Glomerular endothelial cell (primary cell): ENCODE results near the gene CLPSL1. TPM values are rescaled to one million over a fixed set of nuclear protein-coding genes. Genes with fewer than 3 reads are reported as not detected.
A peak's percentile ranks its signal among the peaks of the same experiment; 100 is the strongest.
"Not testable (repeated sequence)": the region's sequence is repeated elsewhere in the genome, so short reads cannot be mapped to it uniquely, and the experiment has no call there.

ENCODE experiments used
- DNase-seq: peaks from one replicate; pipeline ENCODE4 v3.0.0-alpha.2; 2011; ENCODE audit warnings: low read depth, low spot score; ENCODE audit errors: extremely low read depth
- total RNA-seq: library from RNA; depleted of rRNA; stranded (reverse); fragments of >200 nt; gene quantifications from 2 replicates; pipeline ENCODE4 v1.2.3, GENCODE V29; 2015

Gene CLPSL1, protein sequence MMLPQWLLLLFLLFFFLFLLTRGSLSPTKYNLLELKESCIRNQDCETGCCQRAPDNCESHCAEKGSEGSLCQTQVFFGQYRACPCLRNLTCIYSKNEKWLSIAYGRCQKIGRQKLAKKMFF
- not detected in 2 replicates for total RNA-seq

- no peak for DNase-seq
Measured at GRCh38 chr6:35780719-35781118, at the start of gene CLPSL1. CLPSL1 (plus strand) TSS chr6:35781019; CDS start chr6:35781111, 92 bp downstream.

GRCh38 chr6:35731414-35731735 lies 49.4 kb upstream of the CLPSL1 start:
- no peak for DNase-seq

GRCh38 chr6:35731736-35732532 lies 48.9 kb upstream of the CLPSL1 start:
- DNase-seq: peak; percentile 83

- no peak for DNase-seq
Measured at GRCh38 chr6:35733633-35734032, 47.2 kb upstream of the CLPSL1 start.

DNA sequence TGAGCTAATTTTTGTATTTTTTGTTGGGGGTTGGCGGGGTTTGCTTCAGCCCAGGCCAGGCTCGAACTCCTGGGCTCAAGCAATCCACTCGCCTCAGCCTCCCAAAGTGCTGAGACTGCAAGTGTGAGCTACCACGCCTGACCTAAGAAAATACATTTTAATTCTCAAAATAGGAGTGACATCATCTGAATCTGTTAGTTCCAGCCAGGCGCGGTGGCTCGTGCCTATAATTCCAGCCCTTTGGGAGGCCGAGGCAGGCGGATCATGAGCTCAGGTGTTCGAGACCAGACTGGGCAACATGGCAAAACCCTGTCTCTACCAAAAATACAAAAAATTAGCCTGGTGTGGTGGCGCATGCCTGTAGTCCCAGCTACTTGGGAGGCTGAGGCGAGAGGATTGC lies 46.5 kb upstream of the CLPSL1 start:
- not testable (repeated sequence) for DNase-seq

DNA sequence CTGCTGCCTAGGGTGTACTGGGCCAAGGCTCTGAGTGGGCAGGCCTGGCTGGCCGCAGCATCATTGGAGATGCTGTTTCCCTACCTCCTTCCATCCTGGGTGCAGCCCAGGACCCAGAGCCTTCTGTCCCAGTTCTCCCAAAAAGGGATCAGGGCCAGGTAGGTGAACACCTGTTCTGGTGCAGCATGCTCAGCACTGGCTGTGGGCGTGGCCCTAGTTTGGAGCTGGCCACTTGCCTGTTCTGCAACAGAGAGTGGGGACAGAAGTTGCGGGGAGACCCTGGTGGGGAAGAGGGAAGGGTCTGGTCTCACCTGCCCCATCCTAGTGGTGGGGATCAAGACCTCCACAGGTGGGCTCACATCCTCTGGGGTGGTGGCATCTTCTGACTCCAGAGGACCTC lies 45.4 kb upstream of the CLPSL1 start:
- DNase-seq: no peak

DNA sequence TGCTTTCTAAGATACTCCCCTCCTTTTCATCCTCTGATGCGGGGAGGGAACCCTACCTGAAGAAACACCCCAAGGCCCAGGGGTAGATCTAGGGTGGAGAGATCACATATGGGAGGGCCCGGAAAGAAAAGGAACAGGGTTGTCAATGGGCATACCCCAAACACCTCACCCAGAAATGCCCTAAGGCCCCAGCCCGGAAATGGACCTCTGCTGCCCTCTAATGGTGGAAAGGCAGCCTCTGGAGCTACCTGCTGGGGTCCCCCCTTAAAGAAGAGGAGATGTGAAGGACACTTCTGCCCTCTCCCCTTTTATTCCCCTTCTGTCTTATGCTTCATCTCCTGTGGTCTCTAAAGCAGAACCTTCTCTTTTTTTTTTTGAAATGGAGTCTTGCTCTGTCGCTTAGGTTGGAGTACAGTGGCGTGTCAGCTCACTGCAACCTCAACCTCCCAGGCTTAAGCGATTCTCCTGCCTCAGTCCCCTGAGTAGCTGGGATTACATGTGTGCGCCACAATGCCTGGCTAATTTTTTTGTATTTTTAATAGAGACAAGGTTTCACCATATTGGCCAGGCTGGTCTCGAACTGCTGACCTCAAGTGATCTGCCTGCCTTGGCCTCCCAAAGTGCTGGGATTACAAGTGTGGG lies 44.4 kb upstream of the CLPSL1 start:
- DNase-seq: no peak

- DNase-seq: no peak
Measured at GRCh38 chr6:35736982-35737412, 43.8 kb upstream of the CLPSL1 start, which contains the start of gene ARMC12. ARMC12 (plus strand) TSS chr6:35737032; CDS start chr6:35737109, 77 bp downstream.

- DNase-seq: no peak
Measured at GRCh38 chr6:35737413-35738211, 43.2 kb upstream of the CLPSL1 start.

DNA sequence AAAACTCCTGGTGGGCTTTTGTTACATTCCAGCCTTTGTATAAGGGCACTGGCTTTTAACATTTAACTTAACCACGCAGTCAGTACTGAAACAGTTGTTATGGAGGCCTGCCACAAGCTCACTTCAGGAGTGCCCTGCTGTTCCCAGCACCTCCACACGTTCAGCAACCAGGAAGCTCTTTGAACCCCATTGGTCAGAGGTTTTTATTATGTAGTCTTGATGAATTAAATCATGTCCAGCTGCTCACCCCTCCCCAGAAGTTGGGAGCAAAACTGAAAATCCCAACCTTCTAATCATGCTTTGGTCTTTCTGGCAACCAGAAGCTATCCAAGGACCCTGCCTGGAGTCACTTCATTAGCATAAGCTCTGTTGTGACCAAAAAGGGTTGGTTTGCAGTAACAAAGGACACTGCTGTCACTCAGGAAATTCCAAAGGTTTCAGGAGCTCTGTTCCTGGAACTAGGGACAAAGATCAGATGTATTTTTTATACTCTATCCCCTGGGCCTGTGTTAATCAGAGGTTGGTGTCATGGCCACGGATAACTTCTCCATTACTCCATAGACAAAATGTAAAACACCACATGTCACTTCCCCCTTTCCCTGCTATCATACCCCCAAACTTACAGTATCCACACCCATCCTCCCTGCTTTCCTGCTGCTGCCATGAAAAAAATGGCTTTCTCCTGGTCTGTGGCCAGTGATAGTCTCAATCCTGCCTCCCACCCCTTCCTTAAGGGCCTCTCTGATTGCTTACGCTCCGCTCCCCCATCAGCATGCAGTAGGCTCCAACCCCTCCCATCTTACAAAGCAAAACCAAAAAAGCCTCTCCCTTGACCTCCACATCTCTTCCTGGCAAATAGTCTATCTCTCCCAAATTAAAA lies 40.9 kb upstream of the CLPSL1 start:
- DNase-seq: no peak

GRCh38 chr6:35742842-35743241 lies 38.0 kb upstream of the CLPSL1 start:
- no peak for DNase-seq

DNA sequence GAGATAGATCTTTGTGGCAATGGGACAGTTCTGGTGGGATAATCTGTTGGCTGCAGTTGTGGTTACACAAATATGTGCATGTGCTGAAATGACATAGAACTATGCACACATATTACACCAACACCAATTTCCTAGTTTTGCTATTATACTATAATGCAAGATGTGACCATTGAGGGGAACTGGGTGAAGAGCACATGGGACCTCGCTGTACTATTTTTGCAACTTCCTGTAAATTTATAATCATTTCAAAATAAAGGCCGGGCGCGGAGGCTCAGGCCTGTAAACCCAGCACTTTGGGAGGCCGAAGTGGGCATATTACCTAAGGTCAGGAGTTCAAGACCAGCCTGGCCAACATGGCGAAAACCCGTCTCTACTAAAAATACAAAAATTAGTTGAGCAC lies 35.3 kb upstream of the CLPSL1 start:
- DNase-seq: no peak

- DNase-seq: no peak
Measured at GRCh38 chr6:35746516-35746915, 34.3 kb upstream of the CLPSL1 start.

- no peak for DNase-seq
Measured at GRCh38 chr6:35747877-35748276, 32.9 kb upstream of the CLPSL1 start.

DNA sequence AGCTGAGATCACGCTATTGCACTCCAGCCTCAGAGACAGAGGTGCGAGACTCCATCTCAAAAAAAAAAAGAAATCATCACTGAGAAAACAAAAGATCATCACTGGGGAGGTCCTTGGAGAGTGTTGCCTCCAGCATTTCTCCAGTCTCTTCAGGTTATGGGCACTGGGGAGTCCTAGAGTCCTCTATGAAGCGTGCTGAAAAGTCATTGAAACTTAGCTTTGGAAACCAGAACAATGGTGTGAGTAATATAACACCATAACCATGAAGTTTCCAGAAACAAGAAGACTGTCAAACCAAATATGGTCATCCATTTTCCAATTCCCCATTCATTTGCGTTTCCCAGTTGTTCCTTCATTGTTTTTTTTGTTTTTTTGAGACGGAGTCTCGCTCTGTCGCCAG lies 30.3 kb upstream of the CLPSL1 start:
- no peak for DNase-seq

GRCh38 chr6:35751594-35751993 lies 29.2 kb upstream of the CLPSL1 start:
- DNase-seq: no peak

GRCh38 chr6:35752330-35752729 lies 28.5 kb upstream of the CLPSL1 start:
- DNase-seq: no peak

- DNase-seq: no peak
Measured at GRCh38 chr6:35754452-35755277, 26.2 kb upstream of the CLPSL1 start.

GRCh38 chr6:35755278-35755924 lies 25.4 kb upstream of the CLPSL1 start:
- no peak for DNase-seq
